Neutrophil (primary cell): ENCODE results near the gene USP46.

ENCODE experiments used
- H3K27ac ChIP-seq: fragments of 200-600 bp; sonication (generic); 2 replicates; pipeline ENCODE4 v1.5.1; 2016; ENCODE audit warnings: mild to moderate bottlenecking, moderate library complexity
- H3K27me3 ChIP-seq: fragments of 200-600 bp; sonication (generic); 2 replicates; pipeline ENCODE4 v1.6.0; 2016; ENCODE audit warnings: mild to moderate bottlenecking
- H3K36me3 ChIP-seq: fragments of 200-600 bp; sonication (generic); 2 replicates; pipeline ENCODE4 v1.5.1; 2017
- H3K4me1 ChIP-seq, 2 experiments: fragments of 200-600 bp in 1 of 2; sonication (generic) in 1 of 2; 1 replicate in 1 of 2; 2 replicates in 1 of 2; pipeline versions ENCODE4 v1.5.1 to v1.6.1; 2013 to 2016; ENCODE audit warnings: low read depth in 1 of 2, low read length in 1 of 2, mild to moderate bottlenecking in 1 of 2, moderate library complexity in 1 of 2; ENCODE audit not compliant: control insufficient read depth in 1 of 2, insufficient read depth in 1 of 2
- H3K4me3 ChIP-seq, 2 experiments: fragments of 200-600 bp in 1 of 2; sonication (generic) in 1 of 2; 1 replicate in 1 of 2; 2 replicates in 1 of 2; pipeline ENCODE4 v1.5.1; 2013 to 2016; ENCODE audit warnings: low read depth in 1 of 2, low read length in 1 of 2, mild to moderate bottlenecking in 1 of 2, moderate library complexity in 1 of 2
- H3K9me3 ChIP-seq: fragments of 200-600 bp; sonication (generic); 2 replicates; pipeline ENCODE4 v1.5.1; 2016
- CTCF ChIP-seq: fragments of 200-600 bp; sonication (generic); IDR thresholded peaks from 2 replicates; pipeline ENCODE4 v1.5.1; 2016; ENCODE audit warnings: antibody characterized with exemption

The USP46 gene

GRCh38 chr4:52595001-52595400, 64.1 kb downstream of the USP46 start:
- TF ChIP-seq CTCF, result no peak
- Histone ChIP-seq H3K36me3 (peaks cover 5% of the 10 kb centered on the region), H3K4me3 (no peak overlapping the region)

GRCh38 chr4:52592287-52592686, 66.8 kb downstream of the USP46 start:
- Histone ChIP-seq H3K4me3 (no peak overlapping the region), H3K27ac (no peak overlapping the region), H3K4me1 (no peaks in the 10 kb centered on the region), H3K27me3 (no peaks in the 10 kb centered on the region), H3K9me3 (no peaks in the 10 kb centered on the region), H3K36me3 (peaks cover 5% of the 10 kb centered on the region)
- no peak for TF ChIP-seq CTCF

More at GRCh38 chr4:52595001-52595400, 64.1 kb downstream of the USP46 start:
- H3K27me3 ChIP-seq, result no peaks in the 10 kb centered on the region
- no peaks in the 10 kb centered on the region for H3K4me1 ChIP-seq
- H3K9me3 ChIP-seq, result no peaks in the 10 kb centered on the region
- no peak overlapping the region for H3K27ac ChIP-seq

- H3K9me3 ChIP-seq, result no peaks in the 10 kb centered on the region
- H3K4me3 ChIP-seq, result no peak overlapping the region
- no peak overlapping the region for H3K27ac ChIP-seq
- H3K27me3 ChIP-seq, result peaks cover 4% of the 10 kb centered on the region
- H3K4me1 ChIP-seq, result no peaks in the 10 kb centered on the region
- H3K36me3 ChIP-seq, result no peaks in the 10 kb centered on the region
- no peak for TF ChIP-seq CTCF
These were observed 70.1 kb downstream of the USP46 start for GRCh38 chr4:52588771-52589591.

- H3K27ac ChIP-seq, result no peak overlapping the region
These were observed 71.0 kb downstream of the USP46 start for GRCh38 chr4:52588097-52588496.

GRCh38 chr4:52586069-52586468, 73.0 kb downstream of the USP46 start:
- H3K27me3 ChIP-seq, result peaks cover 4% of the 10 kb centered on the region
- H3K9me3 ChIP-seq, result no peaks in the 10 kb centered on the region
- H3K4me1 ChIP-seq, result no peaks in the 10 kb centered on the region
- H3K27ac ChIP-seq, result no peak overlapping the region
- TF ChIP-seq CTCF, result no peak
- H3K4me3 ChIP-seq, result no peak overlapping the region
- H3K36me3 ChIP-seq, result no peaks in the 10 kb centered on the region

More at GRCh38 chr4:52588097-52588496, 71.0 kb downstream of the USP46 start:
- no peaks in the 10 kb centered on the region for H3K36me3 ChIP-seq
- H3K4me3 ChIP-seq, result no peak overlapping the region
- H3K9me3 ChIP-seq, result no peaks in the 10 kb centered on the region
- TF ChIP-seq CTCF, result no peak
- peaks cover 4% of the 10 kb centered on the region for H3K27me3 ChIP-seq
- H3K4me1 ChIP-seq, result no peaks in the 10 kb centered on the region
